Stimulated activated naive CD8-positive, alpha-beta T cell treated with anti-CD3 and anti-CD28 coated beads, Interleukin-15, amount 100 ng/mL, for 72 hours (primary cell): ENCODE results near the gene TMEM120B.
"Not testable (repeated sequence)": the region's sequence is repeated elsewhere in the genome, so short reads cannot be mapped to it uniquely, and the experiment has no call there.

Experiments used
- ATAC-seq: fragments of 150-1000 bp; cut with Tn5 transposase; 2 replicates; pipeline ENCODE4 v1.10.0; 2021; ENCODE audit warnings: mild to moderate bottlenecking, moderate library complexity
- DNase-seq, 2 donors: peaks; one replicate each; pipeline ENCODE4 v3.0.0; 2021 to 2022
- H3K27ac Mint-ChIP-seq, 2 donors: one replicate each; pipeline ENCODE4 v1.8.0; 2022; ENCODE audit warnings: mild to moderate bottlenecking in 2 of 2, mixed read lengths in 2 of 2, moderate library complexity in 2 of 2
- H3K27me3 Mint-ChIP-seq: one replicate; pipeline ENCODE4 v1.8.0; 2022; ENCODE audit warnings: mixed read lengths
- H3K4me1 Mint-ChIP-seq: one replicate; pipeline ENCODE4 v1.8.0; 2022; ENCODE audit warnings: mild to moderate bottlenecking, mixed read lengths
- H3K4me3 Mint-ChIP-seq, 2 donors: one replicate each; pipeline ENCODE4 v1.8.0; 2022; ENCODE audit warnings: mild to moderate bottlenecking in 2 of 2, mixed read lengths in 2 of 2, moderate library complexity in 1 of 2
- H3K9me3 Mint-ChIP-seq, 2 donors: one replicate each; pipeline ENCODE4 v1.8.0; 2022; ENCODE audit warnings: mixed read lengths in 2 of 2

TMEM120B gene

DNA sequence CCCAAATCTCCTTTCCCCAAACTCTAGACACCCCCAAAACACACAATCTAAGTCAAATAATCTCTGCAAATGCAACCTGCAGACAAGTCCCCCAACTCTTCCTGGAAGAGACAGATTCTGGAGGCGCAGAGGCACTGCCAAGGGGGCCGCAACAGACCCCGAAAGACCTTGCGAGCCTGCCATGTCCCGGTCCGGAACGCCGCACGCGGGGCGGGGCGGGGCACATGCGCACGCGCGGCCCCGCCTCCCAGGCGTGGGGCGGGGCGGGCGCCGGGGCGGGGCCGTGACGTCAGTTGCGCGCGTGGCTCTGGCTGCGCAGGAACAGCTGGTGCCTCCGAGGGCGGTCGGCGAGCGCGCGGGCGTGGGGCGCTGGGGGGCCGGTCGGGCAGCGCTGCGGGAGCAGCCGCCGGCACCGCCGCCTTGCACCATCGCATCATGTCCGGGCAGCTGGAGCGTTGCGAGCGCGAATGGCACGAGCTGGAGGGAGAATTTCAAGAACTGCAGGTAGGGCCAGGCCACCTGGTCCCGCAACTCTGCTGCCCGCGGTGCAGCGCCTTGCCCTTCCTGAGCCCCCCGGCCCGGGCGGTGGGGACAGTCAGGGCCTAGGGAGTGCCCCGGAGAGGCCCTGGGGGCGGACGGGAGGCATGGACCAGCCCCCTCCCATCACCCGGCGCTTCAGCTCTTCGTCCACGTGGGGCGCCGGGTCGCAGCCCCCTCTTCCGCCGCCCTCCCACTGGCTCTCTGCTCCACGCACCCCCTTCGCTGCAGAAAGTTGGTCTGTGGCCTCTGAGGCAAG lies at the start of gene TMEM120B:
Gene TMEM120B, plus strand, starts transcription at position 292 of the 796 bp plus-strand sequence. Its CDS starts 144 bp downstream, at position 436.
- peak; percentile 78 to 88 for DNase-seq
- peak within 1 kb of the TSS; percentile 93 to 99 for H3K4me3 Mint-ChIP-seq

DNA sequence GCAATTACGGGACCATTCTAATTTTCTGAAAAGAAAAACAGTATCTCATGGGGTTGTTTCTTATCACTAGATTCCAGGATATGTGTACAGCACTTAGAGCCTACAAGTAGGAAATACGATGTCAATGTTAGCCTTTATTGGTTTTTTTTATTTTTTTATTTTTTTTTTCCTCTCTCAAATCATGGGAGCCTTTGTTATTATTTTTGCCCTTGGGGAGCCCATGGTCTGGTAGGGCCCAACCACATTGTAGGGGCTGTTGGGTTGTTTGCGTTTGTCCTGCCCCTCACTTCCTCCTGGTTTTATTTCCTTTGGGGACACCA lies 49.0 kb upstream of the TMEM120B start:
- ATAC-seq (no peak), DNase-seq (no peak)
- Mint-ChIP-seq H3K9me3 (no peaks in the 10 kb centered on the region), H3K27ac (peak overlapping the region; percentile 92 to 97), H3K4me3 (peak overlapping the region; percentile 94 to 98), H3K27me3 (no peaks in the 10 kb centered on the region), H3K4me1 (peaks cover 92% of the 10 kb centered on the region)

More for the DNA sequence above, at the start of gene TMEM120B:
- no peaks in the 10 kb centered on the region for H3K9me3 Mint-ChIP-seq
- peak; percentile 92 for ATAC-seq
- peak within 1 kb of the TSS; percentile 95 for H3K27ac Mint-ChIP-seq
- no peaks in the 10 kb centered on the region for H3K27me3 Mint-ChIP-seq
- H3K4me1 Mint-ChIP-seq = peaks cover 29% of the 10 kb centered on the region

DNA sequence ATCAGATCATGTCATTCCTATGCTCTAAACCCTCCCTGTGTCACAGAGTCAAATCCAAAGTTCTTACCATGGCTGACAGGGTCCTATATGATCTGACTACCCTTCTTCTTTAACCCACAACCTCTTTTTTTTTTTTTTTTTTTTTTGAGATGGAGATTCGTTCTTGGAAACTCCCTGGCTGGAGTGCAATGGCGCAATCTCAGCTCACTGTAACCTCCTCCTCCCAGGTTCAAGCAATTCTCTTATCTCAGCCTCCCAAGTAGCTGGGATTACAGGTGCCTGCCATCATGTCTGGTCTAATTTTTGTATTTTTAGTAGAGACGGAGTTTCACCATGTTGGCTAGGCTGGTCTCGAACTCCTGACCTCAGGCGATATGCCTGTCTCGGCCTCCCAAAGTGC lies 45.7 kb upstream of the TMEM120B start:
- H3K27ac Mint-ChIP-seq, DNase-seq, H3K27me3 Mint-ChIP-seq, ATAC-seq, H3K9me3 Mint-ChIP-seq: not testable (repeated sequence)
- H3K4me1 Mint-ChIP-seq = peaks cover 83% of the 10 kb centered on the region
- peak overlapping the region in 1 of 2 donors; percentile 64 for H3K4me3 Mint-ChIP-seq

DNA sequence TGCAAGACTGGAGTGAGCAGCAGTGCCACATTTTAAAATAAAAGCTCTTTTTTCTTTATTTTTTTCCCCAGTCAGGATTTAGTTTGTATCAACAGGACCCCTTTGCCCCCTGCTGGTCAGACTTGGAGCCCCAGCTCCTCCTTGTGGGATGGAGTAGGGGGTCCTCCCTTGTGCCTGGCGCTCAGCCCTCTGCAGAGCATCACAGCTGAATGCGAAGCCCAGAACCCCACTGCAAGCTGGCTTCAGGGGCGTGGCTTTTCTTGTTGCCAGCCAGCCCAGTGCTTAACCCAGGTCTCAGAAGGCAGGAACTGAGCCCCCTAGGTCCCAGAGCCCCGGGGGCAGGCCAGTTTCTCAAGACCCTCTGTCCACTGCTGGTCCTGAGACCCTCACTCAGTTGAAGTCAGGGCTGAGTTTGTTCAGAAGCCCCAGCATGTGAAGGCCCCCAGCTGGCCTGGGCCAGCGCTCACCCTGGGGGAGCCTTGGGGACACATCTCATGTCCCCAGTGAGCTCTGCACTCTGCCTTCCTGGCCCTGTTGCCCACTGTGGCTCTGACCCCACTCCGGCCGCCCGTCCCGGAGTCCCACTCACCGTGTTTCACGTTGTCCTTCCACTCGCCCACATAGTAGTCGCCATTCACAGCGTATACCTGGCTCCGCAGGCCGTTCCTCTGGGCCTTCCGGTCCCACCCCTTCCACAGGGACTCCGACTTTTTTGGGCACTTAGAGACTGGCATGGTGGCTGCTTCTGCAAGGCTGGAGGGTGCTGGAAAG lies 43.6 kb upstream of the TMEM120B start:
- Mint-ChIP-seq H3K27ac (no peak overlapping the region), H3K4me1 (peaks cover 84% of the 10 kb centered on the region), H3K4me3 (no peak overlapping the region), H3K9me3 (no peaks in the 10 kb centered on the region), H3K27me3 (no peaks in the 10 kb centered on the region)
- DNase-seq (peak; percentile 46 to 49), ATAC-seq (no peak)

DNA sequence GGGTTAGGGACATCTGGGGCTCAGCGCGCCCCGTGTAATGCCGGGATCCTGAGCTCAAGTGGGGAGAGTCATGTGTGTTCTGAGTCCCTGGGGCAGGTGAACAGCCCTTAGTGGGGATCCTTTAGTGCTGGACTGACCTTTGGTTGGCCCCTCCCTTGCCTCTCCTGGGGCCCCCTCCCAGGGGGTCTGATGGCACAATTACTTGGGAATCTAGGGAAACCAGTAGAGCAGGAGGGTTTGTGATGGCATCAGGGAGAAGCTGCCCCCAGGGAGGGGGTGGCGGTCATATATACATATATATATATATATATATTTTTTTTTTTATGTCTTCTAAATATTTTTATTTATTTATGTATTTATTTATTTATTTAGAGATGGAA lies 43.0 kb upstream of the TMEM120B start, which contains the start of gene MORN3:
Gene MORN3, minus strand, starts transcription at position 134 of the 380 bp plus-strand sequence. CDS start 171 bp downstream, outside the sequence.
- Mint-ChIP-seq H3K4me1 (peaks cover 84% of the 10 kb centered on the region), H3K27me3 (no peaks in the 10 kb centered on the region), H3K4me3 (no peak within 1 kb of the TSS), H3K9me3 (no peaks in the 10 kb centered on the region), H3K27ac (no peak within 1 kb of the TSS)
- no peak for DNase-seq
- no peak for ATAC-seq

DNA sequence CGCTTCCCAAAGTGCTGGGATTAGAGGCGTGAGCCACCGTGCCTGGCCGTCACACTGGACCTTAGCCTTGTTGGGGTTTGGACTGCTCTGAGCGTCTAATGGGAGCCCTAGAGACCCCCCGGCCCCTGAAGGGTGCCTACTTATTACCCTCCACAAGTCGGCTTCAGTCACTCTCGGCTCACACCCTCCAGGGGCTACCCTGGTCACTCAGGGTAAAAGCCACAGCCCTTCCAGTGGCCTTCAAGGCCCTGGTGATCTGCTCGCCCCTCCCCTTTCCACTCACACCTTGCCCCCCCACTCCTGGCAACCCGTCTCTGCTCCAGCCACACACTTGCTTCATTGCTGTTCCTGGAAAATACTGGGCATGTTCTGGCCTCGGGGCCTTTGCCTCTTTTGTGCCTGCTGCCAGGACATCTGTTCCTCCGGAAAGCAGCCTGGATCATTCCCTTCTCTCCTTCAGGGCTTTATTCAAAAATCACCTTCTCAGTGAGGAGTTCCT lies 39.5 kb upstream of the TMEM120B start:
- H3K27me3 Mint-ChIP-seq = no peaks in the 10 kb centered on the region
- peak overlapping the region; percentile 93 to 96 for H3K4me3 Mint-ChIP-seq
- peak overlapping the region; percentile 96 to 100 for H3K27ac Mint-ChIP-seq
- DNase-seq (no peak), ATAC-seq (no peak)
- peaks cover 53% of the 10 kb centered on the region for H3K4me1 Mint-ChIP-seq
- H3K9me3 Mint-ChIP-seq = no peaks in the 10 kb centered on the region

DNA sequence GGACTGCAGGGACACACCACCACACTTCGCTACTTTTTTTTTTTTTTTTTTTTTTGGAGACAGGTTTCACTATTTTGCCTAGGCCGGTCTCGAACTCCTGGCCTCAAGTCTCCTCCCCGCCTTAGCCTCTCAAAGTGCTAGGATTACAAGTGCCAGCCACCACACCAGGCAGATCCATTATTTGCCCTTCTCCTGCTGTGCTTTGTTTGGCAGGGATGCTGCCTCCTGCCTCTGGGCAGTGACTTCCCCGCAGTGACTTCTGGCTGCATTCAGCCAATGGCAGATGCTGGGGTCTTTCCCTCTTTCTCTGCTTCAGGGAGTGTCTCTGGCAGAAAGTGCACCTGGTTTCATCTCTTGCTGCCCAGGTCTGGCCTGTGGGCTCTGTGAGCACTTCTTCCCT lies 36.4 kb upstream of the TMEM120B start:
- ATAC-seq (no peak), DNase-seq (no peak)
- Mint-ChIP-seq H3K4me3 (no peak overlapping the region), H3K27ac (no peak overlapping the region), H3K4me1 (peaks cover 51% of the 10 kb centered on the region), H3K9me3 (no peaks in the 10 kb centered on the region), H3K27me3 (no peaks in the 10 kb centered on the region)

DNA sequence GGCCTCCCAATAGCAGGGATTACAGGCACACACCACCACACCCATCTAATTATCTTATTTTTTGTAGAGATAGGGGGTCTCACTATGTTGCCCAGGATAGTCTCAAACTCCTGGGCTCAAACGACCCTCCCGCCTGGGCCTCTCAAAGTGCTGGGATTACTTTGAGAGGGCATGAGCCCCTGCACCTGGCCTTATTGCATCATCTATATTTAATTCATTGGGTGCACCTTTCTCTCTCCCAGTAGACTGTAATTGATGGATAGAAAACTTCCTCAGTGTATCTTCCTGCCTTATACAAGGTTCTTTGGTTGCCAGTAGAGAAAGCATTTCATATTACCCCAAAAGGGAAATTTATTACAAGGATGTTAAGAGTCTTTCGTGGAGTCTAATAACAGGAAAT lies 34.2 kb upstream of the TMEM120B start:
- DNase-seq (no peak), ATAC-seq (peak; percentile 22)
- Mint-ChIP-seq H3K9me3 (no peaks in the 10 kb centered on the region), H3K27ac (no peak overlapping the region), H3K4me3 (no peak overlapping the region), H3K27me3 (no peaks in the 10 kb centered on the region), H3K4me1 (peaks cover 35% of the 10 kb centered on the region)

DNA sequence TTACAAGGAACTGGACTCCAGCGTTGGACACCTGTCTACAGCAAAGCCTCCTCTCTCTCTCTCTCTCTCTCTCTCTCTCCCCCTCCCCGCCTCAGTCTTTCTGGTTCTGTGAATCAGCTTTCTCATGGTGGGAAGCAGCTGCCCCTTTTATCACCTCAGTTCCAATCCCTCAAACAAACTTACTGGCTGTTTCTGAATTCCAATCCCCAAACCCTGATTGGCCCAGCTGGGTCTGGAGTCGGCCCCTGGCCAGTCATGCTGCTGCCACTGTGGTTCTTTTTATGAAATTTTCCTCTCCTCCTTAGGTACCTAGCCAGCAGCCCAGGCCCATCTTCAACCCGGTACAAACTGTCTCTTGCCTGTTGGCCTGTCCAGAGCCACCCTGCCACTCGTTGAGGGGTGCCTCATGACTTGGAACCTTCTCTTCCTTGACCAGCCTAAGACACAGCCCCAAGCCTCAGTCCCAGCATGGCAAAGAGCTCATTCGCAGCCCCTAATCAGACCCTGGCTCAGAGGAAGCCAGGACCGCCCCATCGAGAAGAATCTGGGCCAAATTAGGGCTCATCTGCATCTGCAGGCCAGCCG lies 33.7 kb upstream of the TMEM120B start:
- DNase-seq = no peak
- H3K27ac Mint-ChIP-seq = peak overlapping the region in 1 of 2 donors; percentile 66
- no peaks in the 10 kb centered on the region for H3K27me3 Mint-ChIP-seq
- no peak overlapping the region for H3K4me3 Mint-ChIP-seq
- peak; percentile 48 for ATAC-seq
- H3K4me1 Mint-ChIP-seq = peaks cover 30% of the 10 kb centered on the region
- no peaks in the 10 kb centered on the region for H3K9me3 Mint-ChIP-seq

DNA sequence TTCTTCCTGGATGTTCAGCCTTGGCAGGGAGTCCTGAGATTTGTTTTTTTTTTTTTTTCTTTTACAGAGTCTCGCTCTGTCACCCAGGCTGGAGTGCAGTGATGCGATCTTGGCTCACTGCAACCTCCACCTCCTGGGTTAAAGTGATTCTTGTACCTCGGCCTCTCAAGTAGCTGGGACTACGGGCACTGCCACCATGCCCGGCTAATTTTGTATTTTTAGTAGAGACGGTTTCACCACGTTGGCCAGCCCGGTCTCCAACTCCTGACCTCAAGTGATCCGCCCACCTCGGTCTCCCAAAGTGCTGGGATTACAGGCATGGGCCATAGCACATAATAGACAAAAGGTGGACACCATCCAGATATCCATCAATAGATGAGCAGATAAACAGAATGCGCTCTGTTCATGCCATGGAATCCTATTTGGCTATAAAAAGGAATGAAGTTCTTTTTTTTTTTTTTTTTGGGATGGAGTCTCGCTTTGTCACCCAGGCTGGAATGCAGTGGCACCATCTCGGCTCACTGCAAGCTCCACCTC lies 32.8 kb upstream of the TMEM120B start:
- not testable (repeated sequence) for H3K4me3 Mint-ChIP-seq, H3K27ac Mint-ChIP-seq, H3K9me3 Mint-ChIP-seq, H3K27me3 Mint-ChIP-seq, DNase-seq, ATAC-seq
- peaks cover 21% of the 10 kb centered on the region for H3K4me1 Mint-ChIP-seq

DNA sequence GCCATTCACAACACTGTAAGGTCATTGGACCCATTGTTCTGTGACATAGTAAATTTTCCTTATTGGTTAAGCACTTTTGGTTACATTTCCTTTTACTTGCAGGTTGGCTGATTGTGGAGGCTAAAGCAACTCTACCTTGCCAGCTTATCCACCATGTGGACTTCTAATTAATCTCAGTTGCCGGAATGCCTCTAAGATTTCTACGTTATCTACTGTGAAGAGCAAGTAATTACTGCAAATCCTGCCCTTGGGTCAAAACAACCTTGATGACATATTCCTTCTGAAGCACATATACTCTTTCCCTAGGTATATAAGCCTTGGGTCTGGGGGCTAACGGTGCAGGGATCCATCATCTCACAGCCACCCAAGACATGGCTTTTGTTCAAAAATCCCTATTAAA lies 23.6 kb upstream of the TMEM120B start:
- no peaks in the 10 kb centered on the region for H3K27me3 Mint-ChIP-seq
- peaks cover 16% of the 10 kb centered on the region for H3K4me1 Mint-ChIP-seq
- no peaks in the 10 kb centered on the region for H3K9me3 Mint-ChIP-seq
- H3K27ac Mint-ChIP-seq = no peak overlapping the region
- ATAC-seq (no peak), DNase-seq (no peak)
- no peak overlapping the region for H3K4me3 Mint-ChIP-seq

DNA sequence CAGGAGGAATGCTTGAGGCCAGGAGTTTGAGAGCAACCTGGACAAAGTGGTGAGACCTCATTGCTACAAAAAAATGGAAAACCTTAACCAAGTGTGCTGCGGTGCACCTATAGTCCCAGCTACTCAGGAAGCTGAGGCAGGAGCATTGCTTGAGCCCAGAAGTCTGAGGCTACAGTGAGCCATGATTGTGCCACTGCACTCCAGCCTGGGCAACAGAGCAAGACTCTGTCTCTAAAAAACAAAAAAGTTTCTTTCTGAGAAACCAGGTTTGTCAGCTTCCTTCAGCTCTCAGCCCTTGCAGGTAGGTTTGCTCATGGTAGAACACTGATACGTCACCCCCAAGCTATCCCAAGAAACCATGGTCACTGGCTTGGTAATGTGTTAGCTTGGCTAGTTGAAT lies 23.1 kb upstream of the TMEM120B start:
- no peak overlapping the region for H3K4me3 Mint-ChIP-seq
- DNase-seq (no peak), ATAC-seq (no peak)
- H3K27ac Mint-ChIP-seq = no peak overlapping the region
- no peaks in the 10 kb centered on the region for H3K27me3 Mint-ChIP-seq
- H3K4me1 Mint-ChIP-seq = peaks cover 16% of the 10 kb centered on the region
- H3K9me3 Mint-ChIP-seq = no peaks in the 10 kb centered on the region

DNA sequence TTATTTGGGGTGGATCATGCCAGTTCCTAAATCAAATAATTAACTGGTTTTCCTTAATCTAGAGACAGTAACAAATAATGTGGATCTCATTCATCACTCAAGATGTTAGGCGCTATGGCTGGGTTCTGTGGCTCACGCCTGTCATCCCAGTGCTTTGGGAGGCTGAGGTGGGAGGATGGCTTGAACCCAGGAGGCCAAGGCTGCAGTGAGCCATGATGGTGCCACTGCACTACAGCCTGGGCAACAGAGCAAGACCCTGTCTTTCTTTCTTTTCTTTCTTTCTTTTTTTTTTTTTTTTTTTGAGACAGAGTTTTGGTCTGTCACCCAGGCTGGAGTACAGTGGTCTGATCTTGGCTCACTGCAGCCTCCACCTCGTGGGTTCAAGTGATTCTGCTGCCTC lies 19.8 kb upstream of the TMEM120B start:
- not testable (repeated sequence) for H3K4me1 Mint-ChIP-seq, DNase-seq, H3K9me3 Mint-ChIP-seq, H3K27me3 Mint-ChIP-seq, H3K4me3 Mint-ChIP-seq, H3K27ac Mint-ChIP-seq, ATAC-seq

DNA sequence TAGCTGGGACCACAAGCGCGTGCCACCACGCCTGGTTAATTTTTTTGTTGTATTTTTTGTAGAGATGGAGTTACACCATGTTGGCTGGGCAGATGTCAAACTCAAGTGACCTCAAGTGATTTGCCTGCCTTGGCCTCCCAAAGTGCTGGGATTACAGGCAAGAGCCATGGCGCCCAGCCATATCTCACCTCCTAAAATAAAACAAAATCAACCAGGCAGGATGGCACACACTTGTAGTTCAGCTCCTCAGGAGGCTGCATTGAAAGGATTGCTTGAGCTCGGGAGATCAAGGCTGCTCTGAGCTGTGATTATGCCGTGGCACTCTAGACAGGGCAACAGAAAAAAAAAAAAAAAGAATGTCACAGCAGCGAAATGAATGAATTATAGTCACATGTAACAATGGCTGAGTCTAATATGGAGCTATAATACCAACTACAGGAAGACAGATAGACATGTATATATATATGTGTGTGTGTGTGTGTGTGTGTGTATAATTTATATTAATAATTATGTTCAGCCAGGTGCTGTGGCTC lies 19.3 kb upstream of the TMEM120B start:
- no peak overlapping the region for H3K4me3 Mint-ChIP-seq
- DNase-seq (no peak), ATAC-seq (no peak)
- no peaks in the 10 kb centered on the region for H3K27me3 Mint-ChIP-seq
- no peaks in the 10 kb centered on the region for H3K4me1 Mint-ChIP-seq
- no peaks in the 10 kb centered on the region for H3K9me3 Mint-ChIP-seq
- no peak overlapping the region for H3K27ac Mint-ChIP-seq

DNA sequence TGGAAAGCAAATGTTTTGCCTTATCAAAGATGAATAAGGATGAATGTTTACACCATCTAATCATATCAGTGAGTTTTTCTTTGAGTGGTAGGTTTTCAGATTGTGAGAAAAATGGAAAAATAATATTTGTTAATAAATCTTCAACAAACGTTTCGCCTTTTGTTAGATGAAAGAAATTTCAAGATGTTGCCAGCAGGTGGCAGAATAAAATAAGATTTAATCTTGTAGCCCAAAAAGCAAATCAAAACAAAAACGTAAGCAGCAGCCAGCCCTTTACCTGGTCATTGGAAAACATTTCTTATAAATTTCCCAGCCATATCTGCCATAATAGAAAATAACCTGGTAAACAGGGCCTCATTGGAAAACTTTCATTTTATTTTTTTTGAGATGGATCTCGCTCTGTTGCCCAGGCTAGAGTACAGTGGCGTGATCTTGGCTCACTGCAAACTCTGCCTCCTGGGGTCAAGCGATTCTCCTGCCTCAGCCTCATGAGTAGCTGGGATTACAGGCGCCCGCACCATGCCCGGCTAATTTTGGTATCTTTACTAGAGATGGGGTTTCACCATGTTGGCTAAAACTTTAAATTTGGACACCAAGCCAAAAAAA lies 15.4 kb upstream of the TMEM120B start:
- H3K27me3 Mint-ChIP-seq = no peaks in the 10 kb centered on the region
- no peaks in the 10 kb centered on the region for H3K9me3 Mint-ChIP-seq
- no peaks in the 10 kb centered on the region for H3K4me1 Mint-ChIP-seq
- peak in 1 of 2 donors; percentile 35 for DNase-seq
- ATAC-seq = no peak
- H3K4me3 Mint-ChIP-seq = no peak overlapping the region
- H3K27ac Mint-ChIP-seq = no peak overlapping the region
